HepG2 (cell line): Measurements from ENCODE around the gene EIF1. TPM values are rescaled to one million over a fixed set of nuclear protein-coding genes. Genes with fewer than 3 reads are reported as not detected.
A peak's percentile ranks its signal among the peaks of the same experiment; 100 is the strongest.

Experiments used
- CBX1 ChIP-seq: IDR thresholded peaks from one replicate; pipeline ENCODE4 v1.6.1; 2016; ENCODE audit warnings: antibody characterized with exemption, low read depth
- E2F1 ChIP-seq: sonication (generic); formaldehyde crosslinking; IDR thresholded peaks from 2 replicates; pipeline ENCODE4 v1.5.0; 2020; ENCODE audit warnings: missing genetic modification reagents
- ELF3 ChIP-seq: IDR thresholded peaks from 2 replicates; pipeline ENCODE4 v1.6.1; 2016; ENCODE audit warnings: missing genetic modification reagents, missing compliant biosample characterization
- FOXO4 ChIP-seq: sonication (generic); formaldehyde crosslinking; conservative IDR thresholded peaks from 2 replicates; pipeline ENCODE4 v1.8.1; 2023; ENCODE audit warnings: missing genetic modification reagents
- GABPA ChIP-seq, 2 experiments: IDR thresholded peaks; 2 replicates each; pipeline ENCODE4 v1.6.1; 2011 to 2016; ENCODE audit warnings: low read depth in 2 of 2, low read length in 1 of 2, missing biosample characterization in 1 of 2, missing genetic modification characterization in 1 of 2
- GATAD1 ChIP-seq: IDR thresholded peaks from 2 replicates; pipeline ENCODE4 v1.6.1; 2016; ENCODE audit warnings: missing genetic modification reagents, missing compliant biosample characterization
- KDM5B ChIP-seq: sonication (generic); formaldehyde crosslinking; IDR thresholded peaks from 2 replicates; pipeline ENCODE4 v1.4.0; 2020; ENCODE audit warnings: missing genetic modification reagents, mild to moderate bottlenecking, borderline replicate concordance
- LCORL ChIP-seq, 2 experiments: fragments of 450-650 bp in 1 of 2; sonication (generic) in 1 of 2; formaldehyde crosslinking in 1 of 2; IDR thresholded peaks; 2 replicates each; pipeline versions ENCODE4 v1.5.0 to v1.6.1; 2017 to 2020; ENCODE audit warnings: antibody characterized with exemption in 1 of 2, missing genetic modification reagents in 1 of 2
- NFE2L2 ChIP-seq: fragments of 150-350 bp; IDR thresholded peaks from 2 replicates; pipeline ENCODE4 v1.6.1; 2014; ENCODE audit warnings: low read length
- PCBP1 ChIP-seq: fragments of 200-400 bp; formaldehyde crosslinking; IDR thresholded peaks from 2 replicates; pipeline ENCODE4 v1.6.1; 2017; ENCODE audit warnings: mild to moderate bottlenecking, low read depth, low read length, borderline replicate concordance
- RBM39 ChIP-seq: fragments of 200-400 bp; formaldehyde crosslinking; IDR thresholded peaks from one replicate; pipeline ENCODE4 v1.6.1; 2018; ENCODE audit warnings: antibody characterized with exemption, mild to moderate bottlenecking, low read depth, low read length; ENCODE audit not compliant: poor library complexity, severe bottlenecking
- ZFP90 ChIP-seq: sonication (generic); formaldehyde crosslinking; IDR thresholded peaks from 2 replicates; pipeline ENCODE4 v1.8.0; 2022; ENCODE audit warnings: missing genetic modification reagents, mild to moderate bottlenecking, inconsistent platforms, borderline replicate concordance
- ZIK1 ChIP-seq: sonication (generic); formaldehyde crosslinking; IDR thresholded peaks from 2 replicates; pipeline ENCODE4 v1.5.0; 2020; ENCODE audit warnings: mild to moderate bottlenecking, low read depth, missing genetic modification reagents, borderline replicate concordance
- ZKSCAN8 ChIP-seq: IDR thresholded peaks from 2 replicates; pipeline ENCODE4 v1.6.1; 2016; ENCODE audit warnings: borderline replicate concordance, missing genetic modification reagents, missing compliant biosample characterization
- ZNF431 ChIP-seq: sonication (generic); formaldehyde crosslinking; IDR thresholded peaks from 2 replicates; pipeline ENCODE4 v1.9.0; 2022; ENCODE audit warnings: missing genetic modification reagents, low read depth, mild to moderate bottlenecking, borderline replicate concordance
- ZNF546 ChIP-seq: sonication (generic); formaldehyde crosslinking; conservative IDR thresholded peaks from 2 replicates; pipeline ENCODE4 v1.8.1; 2023; ENCODE audit warnings: mild to moderate bottlenecking, missing genetic modification reagents
- ZNF687 ChIP-seq: sonication (generic); formaldehyde crosslinking; IDR thresholded peaks from 2 replicates; pipeline ENCODE4 v1.5.1; 2020; ENCODE audit warnings: mild to moderate bottlenecking, missing genetic modification reagents, moderate library complexity
- ZNF749 ChIP-seq: sonication (generic); formaldehyde crosslinking; IDR thresholded peaks from 2 replicates; pipeline ENCODE4 v1.8.0; 2022; ENCODE audit warnings: mild to moderate bottlenecking, missing genetic modification reagents, moderate library complexity, borderline replicate concordance
- ZNF891 ChIP-seq: sonication (generic); formaldehyde crosslinking; IDR thresholded peaks from 2 replicates; pipeline ENCODE4 v1.5.0; 2020; ENCODE audit warnings: mild to moderate bottlenecking, missing genetic modification reagents
- ZSCAN20 ChIP-seq: sonication (generic); formaldehyde crosslinking; IDR thresholded peaks from 2 replicates; pipeline ENCODE4 v1.4.0; 2020; ENCODE audit warnings: missing genetic modification reagents, mild to moderate bottlenecking, borderline replicate concordance
- polyA plus RNA-seq, 8 experiments: library from polyadenylated mRNA; depleted of rRNA in 3 of 8; stranded (reverse) in 7 of 8; unstranded in 1 of 8; fragments of >200 nt; fragmentation: Illumina TruSeq in 4 of 8; extraction: Trizol in 4 of 8; gene quantifications; 2 replicates each; pipeline versions ENCODE4 v1.2.1 to v1.2.3, GENCODE V29; 2011 to 2016; ENCODE audit warnings: low read depth in 4 of 8, missing spikeins in 1 of 8, mixed read lengths in 1 of 8; ENCODE audit not compliant: insufficient read depth in 1 of 8
- total RNA-seq, 5 experiments: library from RNA; depleted of rRNA; stranded (reverse); fragments of >200 nt; fragmentation: Illumina TruSeq; extraction: Trizol; gene quantifications; 2 replicates each; pipeline ENCODE4 v1.2.3, GENCODE V29; 2016; ENCODE audit warnings: low read depth in 1 of 5

The EIF1 gene
- total and polyA plus RNA-seq, 2 of the 13 experiments (the other 11 are each of a cell fraction or from before 2014, with no cell fraction given) = 147 to 517 TPM

- peak; percentile 78 for TF ChIP-seq ZNF687 (CRISPR knock-in tag)
- no peak for TF ChIP-seq ELF3
- peak; percentile 40; the same call in 1 of the 2 replicates for TF ChIP-seq GATAD1 (CRISPR knock-in tag)
- TF ChIP-seq CBX1 = peak; percentile 14
- TF ChIP-seq LCORL (IDR thresholded peaks at IDR 0.05) = no peak
- peak; percentile 36; the same call in 1 of the 2 replicates for TF ChIP-seq LCORL (CRISPR knock-in tag; IDR thresholded peaks at IDR 0.05)
- TF ChIP-seq ZNF891 = 0 out of 2 replicates have a peak, but pooled peaks have one; percentile 3
- TF ChIP-seq ZKSCAN8 (CRISPR knock-in tag) = 0 out of 2 replicates have a peak, but pooled peaks have one; percentile 39
- TF ChIP-seq RBM39 = peak; percentile 45
- TF ChIP-seq NFE2L2 = no peak
- no peak for TF ChIP-seq KDM5B (CRISPR knock-in tag)
- TF ChIP-seq ZSCAN20 = no peak
- TF ChIP-seq E2F1 (CRISPR knock-in tag) = no peak; the same call in 1 of the 2 replicates
- TF ChIP-seq ZIK1 = peak; percentile 78; the same call in 1 of the 2 replicates
- TF ChIP-seq FOXO4 (CRISPR knock-in tag) = no peak
- no peak for TF ChIP-seq ZNF749 (CRISPR knock-in tag)
- TF ChIP-seq ZFP90 (CRISPR knock-in tag) = peak; percentile 42; the same call in 1 of the 2 replicates
- no peak for TF ChIP-seq ZNF431 (CRISPR knock-in tag)
- 0 out of 2 replicates have a peak, but pooled peaks have one; percentile 0 for TF ChIP-seq PCBP1
- no peak for TF ChIP-seq GABPA (IDR thresholded peaks at IDR 0.05; ENCODE audit: low read depth, low read length)
- 0 out of 2 replicates have a peak, but pooled peaks have one; percentile 10 for TF ChIP-seq GABPA (CRISPR knock-in tag; IDR thresholded peaks at IDR 0.05; ENCODE audit: low read depth)
- TF ChIP-seq ZNF546 (CRISPR knock-in tag) = no peak
These were observed 21.9 kb upstream of the EIF1 start (continued) for GRCh38 chr17:41666708-41667279.
